ENCODE results near the gene HEATR5A.
"Not testable (repeated sequence)": the region's sequence is repeated elsewhere in the genome, so short reads cannot be mapped to it uniquely, and the experiment has no call there.

The HEATR5A gene

DNA sequence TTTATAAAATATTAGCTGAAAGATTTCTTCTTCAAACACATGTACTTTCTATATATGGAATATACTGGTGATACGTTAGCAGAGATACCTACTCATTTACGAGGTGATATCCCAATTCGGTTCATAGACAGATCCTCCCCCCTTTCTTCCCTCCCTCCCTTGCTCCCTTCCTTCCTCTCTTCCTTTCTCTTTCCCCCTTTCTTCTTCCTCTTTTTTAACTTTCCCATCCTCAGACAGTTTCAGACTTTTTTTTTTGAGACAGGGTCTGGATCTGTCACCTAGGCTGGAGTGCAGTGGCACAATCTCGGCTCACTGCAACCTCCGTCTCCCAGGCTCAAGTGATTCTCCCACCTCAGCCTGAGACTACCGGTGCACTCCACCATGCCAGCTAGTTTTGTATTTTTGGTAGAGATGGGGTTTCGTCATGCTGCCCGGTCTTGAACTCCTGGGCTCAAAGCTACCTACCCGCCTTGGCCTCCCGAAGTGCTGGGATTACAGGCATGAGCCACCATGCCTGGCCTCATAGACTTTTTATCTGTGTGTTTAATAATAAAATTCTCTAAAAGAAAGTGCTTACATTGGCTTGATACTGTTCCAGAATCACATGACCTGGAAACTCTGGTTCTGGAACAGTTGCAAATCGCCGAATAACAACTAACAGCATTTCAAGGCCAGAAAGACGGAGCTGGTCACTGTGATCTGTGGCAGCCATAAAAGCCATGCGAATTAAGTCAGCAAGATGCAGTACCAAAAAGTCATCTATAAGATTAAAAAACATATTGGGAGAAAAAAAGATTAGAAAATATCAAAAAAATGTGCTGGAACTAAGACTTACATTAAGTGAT, 99.2 kb downstream of the HEATR5A start:
- DNase-seq: no peak

DNA sequence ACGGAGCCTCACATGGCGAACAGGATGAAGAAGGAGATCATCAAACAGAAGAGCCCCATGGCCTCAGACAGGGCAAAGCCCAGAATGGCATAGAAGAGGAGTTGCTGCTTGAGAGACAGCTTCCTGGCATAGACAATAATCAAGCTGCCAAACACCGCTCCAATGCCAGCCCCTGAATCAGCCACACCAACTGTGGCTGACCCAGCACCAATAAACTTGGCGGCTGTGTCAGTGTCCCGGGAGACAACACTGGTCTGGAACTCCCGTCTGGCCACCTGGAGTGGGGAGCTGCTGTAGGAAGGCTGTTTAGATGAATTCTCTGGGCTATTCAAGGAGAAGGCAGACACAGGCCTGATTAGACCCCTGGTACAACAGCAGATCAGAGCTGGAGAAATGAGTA, 100.1 kb downstream of the HEATR5A start:
- no peak for DNase-seq

DNA sequence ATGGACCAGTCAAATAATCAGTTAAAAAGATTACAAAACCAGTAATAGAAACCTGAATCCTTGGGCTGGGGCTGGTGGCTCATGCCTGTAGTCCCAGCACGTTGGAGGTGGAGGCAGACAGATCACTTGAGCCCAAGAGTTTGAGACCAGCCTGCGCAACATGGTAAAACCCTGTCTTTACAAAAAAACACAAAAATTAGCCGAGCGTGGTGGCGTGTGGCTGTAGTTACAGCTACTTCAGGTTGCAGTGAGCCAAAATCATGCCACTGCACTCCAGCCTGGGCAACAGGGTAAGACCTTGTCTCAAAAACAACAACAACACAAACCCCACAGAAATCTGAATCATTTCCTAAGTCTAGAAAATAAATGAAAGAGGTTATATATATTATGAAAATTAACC, 100.6 kb downstream of the HEATR5A start:
- no peak for DNase-seq

DNA sequence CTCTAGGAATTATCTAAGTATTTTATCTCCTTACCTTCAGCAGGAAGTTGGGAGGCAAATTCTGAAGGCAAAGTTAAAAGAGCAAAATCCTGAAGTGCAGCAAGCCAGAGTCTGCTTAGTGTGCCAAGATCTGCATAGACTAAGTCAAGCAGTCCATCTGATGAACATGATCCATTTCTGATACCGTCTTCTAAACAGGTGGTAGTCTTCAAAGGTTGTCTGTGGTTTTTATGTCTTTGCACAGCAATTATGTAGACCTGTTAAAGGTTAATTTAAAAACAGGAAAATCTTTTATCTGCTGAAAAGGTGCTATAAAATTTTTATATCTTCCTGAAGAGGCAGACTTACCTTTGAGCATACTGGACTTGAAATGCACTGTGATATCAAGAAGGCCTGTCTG, 107.4 kb downstream of the HEATR5A start:
- DNase-seq: no peak

DNA sequence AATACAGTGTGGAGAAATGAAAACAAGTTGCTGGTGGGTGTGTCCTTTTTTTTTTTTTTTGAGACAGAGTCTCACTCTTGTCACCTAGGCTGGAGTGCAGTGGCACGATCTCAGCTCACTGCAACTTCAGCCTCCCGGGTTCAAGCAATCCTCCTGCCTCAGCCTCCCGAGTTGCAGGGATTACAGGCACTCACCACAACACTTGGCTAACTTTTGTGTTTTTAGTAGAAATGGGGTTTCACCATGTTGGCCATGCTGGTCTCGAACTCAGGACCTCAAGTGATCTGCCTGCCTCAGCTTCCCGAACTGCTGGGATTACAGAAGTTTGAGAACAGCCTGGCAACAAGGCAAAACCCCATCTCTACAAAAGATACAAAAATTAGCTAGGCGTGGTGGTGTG, 108.0 kb downstream of the HEATR5A start:
- DNase-seq: not testable (repeated sequence)

DNA sequence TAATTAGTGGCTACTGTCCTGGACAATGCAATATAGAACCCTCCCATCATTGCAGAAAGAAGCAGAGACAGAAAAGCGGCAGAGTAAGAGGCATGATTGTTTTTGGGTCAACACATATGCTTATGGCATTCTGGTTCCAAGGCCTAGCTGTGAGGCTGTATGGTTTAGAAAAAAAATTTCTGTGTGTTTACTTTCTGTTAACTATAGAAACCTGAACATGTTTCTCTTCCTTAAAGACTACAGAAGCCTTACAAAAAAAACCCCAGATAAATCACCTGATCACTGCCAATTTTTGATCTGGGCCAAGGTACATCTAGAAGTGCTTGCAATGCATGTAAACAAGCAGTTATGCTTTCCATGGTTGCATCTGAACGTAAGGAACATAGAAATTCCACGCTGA, 112.7 kb downstream of the HEATR5A start:
- no peak for DNase-seq

DNA sequence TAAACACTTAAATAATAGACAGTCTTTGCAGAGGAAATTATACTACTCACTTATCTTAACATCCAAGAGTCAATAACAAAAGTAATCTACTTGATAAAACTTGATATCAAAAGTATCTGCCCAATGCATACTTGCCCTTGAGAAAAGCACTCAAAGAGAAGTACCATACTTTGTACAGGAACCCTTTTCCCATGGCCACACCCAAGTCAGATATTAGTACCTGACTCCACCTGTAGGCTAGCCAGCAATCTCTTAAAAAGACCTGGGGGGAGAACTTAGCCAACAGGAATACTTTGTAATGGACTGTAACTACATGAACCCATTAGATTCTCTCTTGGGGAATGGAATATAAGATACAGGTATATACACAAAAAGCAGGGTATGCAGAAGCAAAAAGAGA, 113.2 kb downstream of the HEATR5A start:
- DNase-seq: no peak

GRCh38 chr14:31303654-31304053, 116.7 kb downstream of the HEATR5A start:
- no peak for DNase-seq

DNA sequence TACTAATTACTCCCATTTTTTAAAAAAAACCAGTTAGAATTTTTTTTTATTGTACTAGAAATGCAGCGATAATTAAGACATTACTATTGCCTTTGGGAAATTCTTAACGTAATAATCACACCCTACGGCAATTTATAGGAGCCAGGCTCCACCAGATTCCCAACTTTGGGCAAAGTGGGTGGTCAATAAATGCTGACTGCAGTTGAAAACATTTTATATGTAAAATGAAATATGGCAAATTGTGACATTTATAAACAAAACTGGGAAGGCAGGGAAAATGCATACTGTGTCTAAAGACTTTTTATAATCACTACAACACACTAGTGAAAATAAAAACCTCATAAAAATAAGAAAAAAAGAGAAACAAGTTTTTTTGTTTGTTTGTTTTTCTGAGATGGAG, 119.5 kb downstream of the HEATR5A start:
- no peak for DNase-seq

GRCh38 chr14:31300296-31300695, 120.1 kb downstream of the HEATR5A start:
- DNase-seq: no peak

- DNase-seq: no peak
These were observed 122.5 kb downstream of the HEATR5A start for GRCh38 chr14:31297701-31298344.

DNA sequence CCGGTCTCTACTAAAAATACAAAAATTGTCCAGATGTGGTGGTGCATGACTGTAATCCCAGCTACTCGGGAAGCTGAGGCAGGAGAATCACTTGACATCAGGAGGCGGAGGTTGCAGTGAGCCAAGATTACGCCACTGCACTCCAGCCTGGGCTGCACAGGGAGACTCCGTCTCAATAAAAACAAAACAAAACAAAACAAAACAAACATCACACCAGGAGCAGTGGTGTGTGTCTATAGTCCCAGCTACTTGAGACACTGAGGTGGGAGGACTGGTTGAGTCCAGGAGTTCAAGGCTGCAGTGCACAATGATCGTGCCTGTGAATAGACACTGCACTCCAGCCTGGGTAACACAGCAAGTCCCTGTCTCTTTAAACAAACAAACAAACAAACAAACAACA, 123.2 kb downstream of the HEATR5A start:
- DNase-seq: no peak

GRCh38 chr14:31294746-31295405, 125.5 kb downstream of the HEATR5A start:
- DNase-seq: no peak

- DNase-seq: no peak
These were observed 127.3 kb downstream of the HEATR5A start for GRCh38 chr14:31292937-31293616.

- DNase-seq: no peak
These were observed 129.1 kb downstream of the HEATR5A start for GRCh38 chr14:31291210-31291609.

DNA sequence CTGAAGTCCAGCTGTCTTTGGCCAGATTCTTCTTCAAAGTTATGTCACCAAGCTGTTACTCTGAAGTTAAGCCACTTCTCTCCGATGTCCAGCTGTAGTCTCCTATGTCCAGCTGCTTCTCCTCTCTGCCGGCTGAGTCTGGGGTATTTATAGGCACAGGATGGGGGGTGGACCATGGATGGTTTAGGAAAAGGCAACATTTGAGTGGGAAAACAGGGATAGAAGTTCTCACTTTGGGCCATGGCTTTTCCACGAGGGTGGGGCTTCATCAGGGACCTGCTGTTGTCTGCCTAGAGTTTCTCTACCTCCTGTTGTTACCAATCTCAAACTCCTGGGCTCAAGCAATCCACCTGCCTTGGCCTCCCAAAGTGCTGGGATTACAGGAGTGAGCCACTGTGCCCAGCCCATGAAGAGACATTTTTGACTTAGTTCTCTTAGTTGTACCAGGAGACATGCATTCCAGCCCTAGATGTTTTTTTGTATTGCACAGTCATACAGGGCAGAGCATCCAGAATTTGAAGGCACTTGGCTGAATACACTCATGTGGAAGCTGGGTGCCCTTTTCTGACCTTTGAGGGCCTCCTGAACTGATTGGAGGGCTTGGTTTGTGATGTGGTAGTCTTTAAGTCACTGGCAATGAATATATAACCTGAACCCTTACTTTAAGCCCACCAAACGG, 132.9 kb downstream of the HEATR5A start:
- no peak for DNase-seq

- peak; percentile 33 for DNase-seq
These were observed 133.7 kb downstream of the HEATR5A start for GRCh38 chr14:31286456-31287293.

DNA sequence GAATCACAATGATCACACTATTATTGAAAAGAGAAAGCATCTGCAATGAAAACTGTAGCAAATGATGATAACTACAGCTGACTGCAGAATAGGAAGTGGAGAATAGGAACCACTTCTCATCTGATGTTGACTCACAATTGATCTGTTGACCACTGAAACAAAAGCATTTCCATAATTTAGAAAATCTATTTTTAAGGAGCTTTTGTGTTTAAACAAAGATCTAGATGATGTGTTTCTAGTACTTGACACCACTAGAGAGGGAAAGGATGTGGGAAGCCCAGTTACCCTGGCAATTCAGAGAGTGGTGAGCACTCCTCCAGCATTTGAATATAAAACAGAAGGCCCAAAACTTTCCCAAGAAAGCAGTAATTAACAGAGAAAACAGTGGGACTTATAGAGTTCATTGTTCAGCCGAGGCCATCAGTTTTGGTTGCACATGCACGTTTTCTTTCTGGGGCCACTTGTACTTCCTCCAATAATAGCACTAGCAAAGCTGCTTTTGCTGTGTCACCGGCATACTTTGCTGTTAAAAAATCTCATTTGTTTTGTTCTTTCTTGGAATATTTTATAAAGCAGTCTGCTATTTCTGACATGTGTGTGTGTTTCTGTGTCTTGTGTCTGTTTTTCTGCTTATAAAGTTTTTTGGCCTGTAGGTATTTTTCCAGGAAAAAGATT, 136.6 kb downstream of the HEATR5A start:
- no peak for DNase-seq

DNA sequence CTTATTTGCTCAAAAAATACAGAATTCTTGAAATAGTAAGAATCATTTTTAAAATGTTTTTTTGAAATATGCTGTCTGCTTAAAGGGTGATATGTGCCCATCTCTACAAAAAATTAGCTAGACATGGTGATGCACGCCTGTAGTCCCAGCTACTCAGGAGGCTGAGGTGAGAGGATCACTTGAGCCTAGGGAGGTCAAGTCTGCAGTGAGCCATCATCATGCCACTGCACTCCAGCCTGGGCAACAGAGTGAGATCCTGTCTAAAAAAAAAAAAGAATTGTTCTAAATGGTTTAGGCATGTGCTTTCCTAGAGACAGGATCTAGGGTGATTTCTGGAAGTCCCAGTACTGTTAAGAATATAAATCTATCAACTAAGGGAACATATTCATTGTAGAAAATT, 137.2 kb downstream of the HEATR5A start:
- DNase-seq: no peak

DNA sequence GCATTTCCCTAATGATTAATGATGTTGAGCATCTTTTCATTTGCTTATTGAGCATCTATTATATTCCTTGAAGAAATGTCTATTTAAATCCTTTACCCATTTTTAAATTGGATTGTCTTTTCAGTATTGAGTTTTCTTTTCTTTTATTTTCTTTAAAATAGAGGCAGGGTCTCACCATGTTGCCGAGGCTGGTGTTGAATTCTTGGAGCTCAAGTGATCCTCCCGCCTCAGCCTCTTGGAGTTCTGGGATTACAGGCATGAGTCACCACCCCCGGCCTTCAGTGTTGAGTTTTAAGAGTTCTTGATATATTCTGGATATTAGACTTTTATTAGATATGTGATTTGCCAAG, 139.5 kb downstream of the HEATR5A start:
- no peak for DNase-seq

- DNase-seq: no peak
These were observed 140.0 kb downstream of the HEATR5A start for GRCh38 chr14:31280132-31280870.
